Gastroesophageal sphincter (tissue), 4 donors: Measurements from ENCODE around the gene CCDC187. TPM values are rescaled to one million over a fixed set of nuclear protein-coding genes. Genes with fewer than 3 reads are reported as not detected.

ENCODE experiments used
- ATAC-seq: fragments of 150-250 bp; one replicate; pipeline ENCODE4 v1.9.1; 2016; ENCODE audit warnings: mild to moderate bottlenecking, moderate library complexity
- H3K27ac ChIP-seq, 4 donors: fragments of 200-600 bp; sonication (generic) in 3 of 4; 1 replicate in 3 of 4; 2 replicates in 1 of 4; pipeline ENCODE4 v1.5.1; 2016 to 2019
- H3K27me3 ChIP-seq: fragments of 200-600 bp; sonication (generic); one replicate; pipeline ENCODE4 v1.5.1; 2019
- H3K36me3 ChIP-seq, 2 donors: fragments of 200-600 bp; sonication (generic); one replicate each; pipeline ENCODE4 v1.5.1; 2019; ENCODE audit warnings: control low read depth in 1 of 2
- H3K4me1 ChIP-seq, 3 donors: fragments of 200-600 bp; sonication (generic); 1 replicate in 2 of 3; 2 replicates in 1 of 3; pipeline ENCODE4 v1.5.1; 2016 to 2019; ENCODE audit warnings: control low read depth in 2 of 3
- H3K4me3 ChIP-seq, 2 donors: fragments of 200-600 bp; sonication (generic); one replicate each; pipeline ENCODE4 v1.5.1; 2019; ENCODE audit warnings: mild to moderate bottlenecking in 1 of 2, moderate library complexity in 1 of 2
- H3K9me3 ChIP-seq, 3 donors: fragments of 200-600 bp; sonication (generic); one replicate each; pipeline ENCODE4 v1.5.1; 2017 to 2019; ENCODE audit warnings: control low read depth in 2 of 3
- CTCF ChIP-seq, 4 experiments: fragments of 200-600 bp in 2 of 4; fragments of 450-650 bp in 2 of 4; sonication (generic) in 1 of 4; IDR thresholded peaks; one replicate each; pipeline ENCODE4 v1.5.1; 2017 to 2019; ENCODE audit warnings: antibody characterized with exemption in 4 of 4, mild to moderate bottlenecking in 2 of 4, moderate library complexity in 2 of 4
- EP300 ChIP-seq: sonication (generic); formaldehyde crosslinking; IDR thresholded peaks from one replicate; pipeline ENCODE4 v1.6.1; 2017; ENCODE audit warnings: antibody characterized with exemption, mild to moderate bottlenecking
- POLR2A ChIP-seq, 2 donors: fragments of 450-650 bp; IDR thresholded peaks; one replicate each; pipeline ENCODE4 v1.6.1; 2017; ENCODE audit warnings: antibody characterized with exemption in 2 of 2, mild to moderate bottlenecking in 2 of 2, moderate library complexity in 1 of 2
- POLR2AphosphoS5 ChIP-seq: sonication (generic); formaldehyde crosslinking; IDR thresholded peaks from one replicate; pipeline ENCODE4 v1.6.1; 2017; ENCODE audit warnings: antibody characterized with exemption
- WGBS, 2 donors: methylation state at CpG; one replicate each; pipeline ENCODE4 v1.1.5; 2018; ENCODE audit warnings: low coverage in 1 of 2; 5-methylcytosine and 5-hydroxymethylcytosine counted together
- total RNA-seq, 4 donors: library from RNA; depleted of rRNA; stranded (reverse); fragments of >200 nt; gene quantifications; one replicate each; pipeline ENCODE4 v1.1.0, GENCODE V29; 2016

The CCDC187 gene
- total RNA-seq, 4 donors from 2014 or later = not detected

- Histone ChIP-seq H3K9me3 (no peaks in the 10 kb centered on the region), H3K4me1 (no peaks in the 10 kb centered on the region), H3K36me3 (peaks cover 0 to 98% of the 10 kb centered on the region in 2 donors), H3K27me3 (no peaks in the 10 kb centered on the region), H3K4me3 (no peak overlapping the region), H3K27ac (no peak overlapping the region)
- no peak for TF ChIP-seq POLR2AphosphoS5
- no peak for TF ChIP-seq CTCF (IDR thresholded peaks at IDR 0.05)
- TF ChIP-seq EP300 = no peak
- TF ChIP-seq POLR2A (IDR thresholded peaks at IDR 0.05) = no peak
- ATAC-seq = no peak
- WGBS, 2 donors = 84 to 100% methylated on average over 1 to 6 of the region's 15 CpGs
These were observed 83.7 kb downstream of the CCDC187 start for GRCh38 chr9:136220017-136220729.

- no peak for ATAC-seq
- TF ChIP-seq CTCF (IDR thresholded peaks at IDR 0.05) (no peak), POLR2AphosphoS5 (no peak), POLR2A (IDR thresholded peaks at IDR 0.05) (no peak), EP300 (no peak)
- Histone ChIP-seq H3K4me3 (no peak overlapping the region), H3K4me1 (no peaks in the 10 kb centered on the region), H3K36me3 (peaks cover 0 to 98% of the 10 kb centered on the region in 2 donors), H3K27ac (no peak overlapping the region), H3K9me3 (no peaks in the 10 kb centered on the region), H3K27me3 (no peaks in the 10 kb centered on the region)
- WGBS, 2 donors = 100% methylated on average over 3 to 4 of the region's 13 CpGs
These were observed 84.6 kb downstream of the CCDC187 start for GRCh38 chr9:136219276-136219675.

GRCh38 chr9:136218673-136219072 lies 85.2 kb downstream of the CCDC187 start:
- Histone ChIP-seq H3K27ac (no peak overlapping the region), H3K27me3 (no peaks in the 10 kb centered on the region), H3K36me3 (peaks cover 0 to 98% of the 10 kb centered on the region in 2 donors), H3K9me3 (peaks cover 0 to 5% (median 0%) of the 10 kb centered on the region in 3 donors), H3K4me1 (no peaks in the 10 kb centered on the region), H3K4me3 (no peak overlapping the region)
- no peak for TF ChIP-seq POLR2AphosphoS5
- 60% methylated on average over 1 of the region's 15 CpGs; no CpG with 5 or more reads in 1 of the 2 donors for WGBS, 2 donors
- ATAC-seq = no peak

- Histone ChIP-seq H3K36me3 (peaks cover 0 to 98% of the 10 kb centered on the region in 2 donors), H3K27me3 (no peaks in the 10 kb centered on the region), H3K27ac (no peak overlapping the region), H3K4me3 (no peak overlapping the region), H3K4me1 (no peaks in the 10 kb centered on the region), H3K9me3 (peaks cover 0 to 7% (median 0%) of the 10 kb centered on the region in 3 donors)
- ATAC-seq = no peak
- TF ChIP-seq EP300 (no peak), POLR2A (IDR thresholded peaks at IDR 0.05) (no peak), CTCF (IDR thresholded peaks at IDR 0.05) (no peak), POLR2AphosphoS5 (no peak)
- no CpG with 5 or more reads among the region's 16 CpGs for WGBS, 2 donors
These were observed 85.6 kb downstream of the CCDC187 start for GRCh38 chr9:136218271-136218670.

- H3K36me3 ChIP-seq = peaks cover 0 to 98% of the 10 kb centered on the region in 2 donors
- no peak for ATAC-seq
- H3K4me3 ChIP-seq = no peak overlapping the region
- peaks cover 0 to 7% (median 0%) of the 10 kb centered on the region in 3 donors for H3K9me3 ChIP-seq
- TF ChIP-seq EP300 = no peak
- no peak for TF ChIP-seq CTCF (IDR thresholded peaks at IDR 0.05)
- TF ChIP-seq POLR2A (IDR thresholded peaks at IDR 0.05) = no peak
- no peak for TF ChIP-seq POLR2AphosphoS5
- no peak overlapping the region for H3K27ac ChIP-seq
- H3K4me1 ChIP-seq = no peaks in the 10 kb centered on the region
- no peaks in the 10 kb centered on the region for H3K27me3 ChIP-seq
- whole genome bisulfite sequencing, 2 donors = 93% methylated on average over 6 of the region's 37 CpGs; no CpG with 5 or more reads in 1 of the 2 donors
These were observed 87.2 kb downstream of the CCDC187 start for GRCh38 chr9:136216541-136217244.
